Osteocyte (in vitro differentiated cells): ENCODE measurements around the gene NRXN3. TPM values are rescaled to one million over a fixed set of nuclear protein-coding genes. Genes with fewer than 3 reads are reported as not detected.

ENCODE experiments used
- DNase-seq: peaks from one replicate; pipeline ENCODE4 v3.0.0; 2021; ENCODE audit warnings: mixed read lengths; ENCODE audit not compliant: unreplicated experiment; ENCODE audit errors: extremely low spot score
- H3K27ac Mint-ChIP-seq: one replicate; pipeline ENCODE4 v1.8.0; 2021; ENCODE audit warnings: mild to moderate bottlenecking, mixed read lengths; ENCODE audit not compliant: unreplicated experiment
- H3K27me3 Mint-ChIP-seq: one replicate; pipeline ENCODE4 v1.8.0; 2021; ENCODE audit warnings: mixed read lengths; ENCODE audit not compliant: unreplicated experiment
- H3K36me3 Mint-ChIP-seq: one replicate; pipeline ENCODE4 v1.8.0; 2021; ENCODE audit warnings: mixed read lengths; ENCODE audit not compliant: unreplicated experiment
- H3K4me1 Mint-ChIP-seq: one replicate; pipeline ENCODE4 v1.8.0; 2021; ENCODE audit warnings: mixed read lengths; ENCODE audit not compliant: unreplicated experiment
- H3K4me3 Mint-ChIP-seq: one replicate; pipeline ENCODE4 v1.8.0; 2021; ENCODE audit warnings: mild to moderate bottlenecking, moderate library complexity, mixed read lengths; ENCODE audit not compliant: unreplicated experiment
- H3K9me3 Mint-ChIP-seq: one replicate; pipeline ENCODE4 v1.8.0; 2021; ENCODE audit warnings: mixed read lengths; ENCODE audit not compliant: unreplicated experiment
- total RNA-seq: library from RNA; stranded (reverse); gene quantifications from 2 replicates; pipeline ENCODE4 v1.2.1, GENCODE V29; 2021
- TF ChIP-seq, protein P1 (sequence below): fragments of 200-600 bp; sonication (generic); IDR thresholded peaks from 2 replicates; pipeline ENCODE4 v1.5.0; 2021; ENCODE audit warnings: antibody characterized with exemption, mild to moderate bottlenecking, moderate library complexity

Gene NRXN3
- total RNA-seq, 1 donor from 2014 or later = 26.5 TPM

DNA sequence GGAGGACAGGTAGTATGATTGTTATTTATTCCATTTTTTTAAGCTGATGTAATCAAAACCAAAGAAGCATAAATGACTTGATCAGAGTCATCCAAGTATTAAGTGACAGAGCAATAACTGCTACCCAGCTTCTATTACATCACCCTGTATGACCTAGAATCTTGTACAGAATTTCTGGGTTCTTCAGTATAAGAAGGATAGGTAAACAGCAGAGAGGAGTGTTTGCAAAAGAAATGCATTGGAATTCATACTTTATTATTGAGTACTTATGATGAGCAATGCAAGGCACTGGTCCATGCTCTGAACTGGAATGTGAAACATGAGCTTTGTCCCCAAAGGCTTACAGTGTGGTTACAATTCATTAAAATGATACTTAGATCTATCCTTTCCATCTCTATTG, 1124.3 kb downstream of the NRXN3 start:
- Mint-ChIP-seq H3K4me3 (no peak overlapping the region), H3K4me1 (peaks cover 11% of the 10 kb centered on the region), H3K9me3 (no peaks in the 10 kb centered on the region), H3K27me3 (no peaks in the 10 kb centered on the region), H3K36me3 (peaks cover 6% of the 10 kb centered on the region), H3K27ac (no peak overlapping the region)
- TF ChIP-seq, protein P1, sequence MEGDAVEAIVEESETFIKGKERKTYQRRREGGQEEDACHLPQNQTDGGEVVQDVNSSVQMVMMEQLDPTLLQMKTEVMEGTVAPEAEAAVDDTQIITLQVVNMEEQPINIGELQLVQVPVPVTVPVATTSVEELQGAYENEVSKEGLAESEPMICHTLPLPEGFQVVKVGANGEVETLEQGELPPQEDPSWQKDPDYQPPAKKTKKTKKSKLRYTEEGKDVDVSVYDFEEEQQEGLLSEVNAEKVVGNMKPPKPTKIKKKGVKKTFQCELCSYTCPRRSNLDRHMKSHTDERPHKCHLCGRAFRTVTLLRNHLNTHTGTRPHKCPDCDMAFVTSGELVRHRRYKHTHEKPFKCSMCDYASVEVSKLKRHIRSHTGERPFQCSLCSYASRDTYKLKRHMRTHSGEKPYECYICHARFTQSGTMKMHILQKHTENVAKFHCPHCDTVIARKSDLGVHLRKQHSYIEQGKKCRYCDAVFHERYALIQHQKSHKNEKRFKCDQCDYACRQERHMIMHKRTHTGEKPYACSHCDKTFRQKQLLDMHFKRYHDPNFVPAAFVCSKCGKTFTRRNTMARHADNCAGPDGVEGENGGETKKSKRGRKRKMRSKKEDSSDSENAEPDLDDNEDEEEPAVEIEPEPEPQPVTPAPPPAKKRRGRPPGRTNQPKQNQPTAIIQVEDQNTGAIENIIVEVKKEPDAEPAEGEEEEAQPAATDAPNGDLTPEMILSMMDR = no peak
- no peak for DNase-seq

DNA sequence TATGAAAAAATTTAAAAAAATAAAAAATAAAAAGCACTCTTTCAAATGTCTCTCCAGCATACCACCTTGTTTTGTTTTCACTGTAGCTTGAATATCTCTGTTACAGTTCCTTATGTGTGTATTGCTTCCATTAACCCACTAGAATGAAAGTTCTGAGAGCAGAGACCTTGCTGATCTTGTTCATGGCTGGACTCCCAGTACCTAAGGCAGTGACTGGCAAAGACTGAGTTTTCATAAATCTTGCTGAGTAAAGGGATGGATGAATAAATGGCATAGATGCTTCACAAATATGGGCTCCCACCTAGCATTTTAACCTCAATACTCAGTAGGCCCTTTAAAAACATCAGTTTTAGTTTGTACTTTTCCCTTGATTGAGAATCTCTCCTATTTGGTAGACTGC, 1125.2 kb downstream of the NRXN3 start:
- no peak overlapping the region for H3K4me3 Mint-ChIP-seq
- H3K36me3 Mint-ChIP-seq = peaks cover 3% of the 10 kb centered on the region
- peaks cover 11% of the 10 kb centered on the region for H3K4me1 Mint-ChIP-seq
- H3K27me3 Mint-ChIP-seq = no peaks in the 10 kb centered on the region
- no peak for DNase-seq
- H3K27ac Mint-ChIP-seq = no peak overlapping the region
- H3K9me3 Mint-ChIP-seq = no peaks in the 10 kb centered on the region
- TF ChIP-seq, protein P1 = no peak

DNA sequence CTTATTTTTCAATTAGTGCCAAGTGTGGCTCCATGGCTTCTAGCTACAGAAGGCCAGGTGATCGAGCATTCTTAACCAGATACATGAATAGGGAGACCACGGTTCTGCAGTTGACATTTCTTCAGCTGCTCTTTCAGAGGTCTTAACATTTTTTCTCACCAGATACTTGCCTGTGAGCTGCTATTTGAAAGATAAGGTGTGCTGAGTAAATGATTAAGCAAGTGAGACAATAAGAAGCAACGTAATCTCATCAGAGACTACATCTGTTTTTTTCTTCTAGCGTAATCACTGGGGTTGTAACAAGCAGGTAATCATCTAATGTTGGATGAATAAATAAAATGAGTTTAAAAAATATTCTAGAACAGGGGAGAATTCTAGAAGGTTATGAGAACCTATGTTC, 1128.2 kb downstream of the NRXN3 start:
- H3K36me3 Mint-ChIP-seq = peaks cover 2% of the 10 kb centered on the region
- peaks cover 11% of the 10 kb centered on the region for H3K4me1 Mint-ChIP-seq
- no peaks in the 10 kb centered on the region for H3K9me3 Mint-ChIP-seq
- H3K27me3 Mint-ChIP-seq = no peaks in the 10 kb centered on the region
- no peak for DNase-seq
- H3K27ac Mint-ChIP-seq = no peak overlapping the region
- TF ChIP-seq, protein P1 = no peak
- H3K4me3 Mint-ChIP-seq = no peak overlapping the region

DNA sequence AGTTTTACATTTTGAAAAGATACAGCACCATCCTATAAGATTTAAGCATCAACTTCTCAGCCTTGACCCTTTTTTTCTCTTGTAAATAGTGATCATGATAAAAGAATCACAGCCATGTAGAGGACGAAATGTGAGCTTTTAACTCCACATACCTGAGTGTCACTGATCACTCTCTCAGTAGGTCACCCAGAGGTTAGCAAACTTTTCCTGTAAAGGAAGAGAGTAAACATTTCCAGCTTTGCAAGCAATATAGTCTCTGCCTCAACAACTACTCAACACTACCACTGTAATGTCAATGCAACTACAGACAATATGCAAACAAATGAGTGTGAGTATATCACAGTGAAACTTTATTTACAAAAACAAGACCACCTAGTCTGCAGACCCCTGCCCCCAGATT, 1129.0 kb downstream of the NRXN3 start:
- H3K4me3 Mint-ChIP-seq = no peak overlapping the region
- DNase-seq = no peak
- TF ChIP-seq, protein P1 = no peak
- H3K9me3 Mint-ChIP-seq = no peaks in the 10 kb centered on the region
- no peaks in the 10 kb centered on the region for H3K27me3 Mint-ChIP-seq
- peaks cover 2% of the 10 kb centered on the region for H3K36me3 Mint-ChIP-seq
- peaks cover 3% of the 10 kb centered on the region for H3K4me1 Mint-ChIP-seq
- H3K27ac Mint-ChIP-seq = no peak overlapping the region

DNA sequence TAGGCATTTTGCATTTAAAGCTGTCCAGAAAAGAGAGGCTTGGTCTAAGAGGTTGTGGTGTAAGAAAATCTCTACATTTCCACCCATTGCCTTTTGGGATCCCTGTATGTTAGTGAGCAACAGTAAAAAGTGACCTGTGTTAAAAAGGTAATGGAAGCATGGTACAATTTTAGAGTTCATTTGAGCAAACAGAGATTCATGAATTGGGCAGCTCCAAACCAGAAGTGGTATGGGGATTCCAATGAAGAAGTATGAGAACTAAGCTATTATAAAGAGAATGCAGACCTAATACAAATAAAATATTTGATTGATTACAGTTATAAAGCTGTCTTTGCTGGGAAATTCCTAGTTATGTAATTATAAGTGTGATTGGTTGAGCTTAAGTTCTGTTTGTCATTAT, 1134.1 kb downstream of the NRXN3 start:
- H3K9me3 Mint-ChIP-seq = no peaks in the 10 kb centered on the region
- H3K4me3 Mint-ChIP-seq = no peak overlapping the region
- no peaks in the 10 kb centered on the region for H3K27me3 Mint-ChIP-seq
- TF ChIP-seq, protein P1 = no peak
- H3K27ac Mint-ChIP-seq = no peak overlapping the region
- H3K4me1 Mint-ChIP-seq = no peaks in the 10 kb centered on the region
- no peak for DNase-seq
- no peaks in the 10 kb centered on the region for H3K36me3 Mint-ChIP-seq
